Measurements from ENCODE around the gene TMEM120B.
A peak's percentile ranks its signal among the peaks of the same experiment; 100 is the strongest.
"Not testable (repeated sequence)": the region's sequence is repeated elsewhere in the genome, so short reads cannot be mapped to it uniquely, and the experiment has no call there.

The TMEM120B gene

DNA sequence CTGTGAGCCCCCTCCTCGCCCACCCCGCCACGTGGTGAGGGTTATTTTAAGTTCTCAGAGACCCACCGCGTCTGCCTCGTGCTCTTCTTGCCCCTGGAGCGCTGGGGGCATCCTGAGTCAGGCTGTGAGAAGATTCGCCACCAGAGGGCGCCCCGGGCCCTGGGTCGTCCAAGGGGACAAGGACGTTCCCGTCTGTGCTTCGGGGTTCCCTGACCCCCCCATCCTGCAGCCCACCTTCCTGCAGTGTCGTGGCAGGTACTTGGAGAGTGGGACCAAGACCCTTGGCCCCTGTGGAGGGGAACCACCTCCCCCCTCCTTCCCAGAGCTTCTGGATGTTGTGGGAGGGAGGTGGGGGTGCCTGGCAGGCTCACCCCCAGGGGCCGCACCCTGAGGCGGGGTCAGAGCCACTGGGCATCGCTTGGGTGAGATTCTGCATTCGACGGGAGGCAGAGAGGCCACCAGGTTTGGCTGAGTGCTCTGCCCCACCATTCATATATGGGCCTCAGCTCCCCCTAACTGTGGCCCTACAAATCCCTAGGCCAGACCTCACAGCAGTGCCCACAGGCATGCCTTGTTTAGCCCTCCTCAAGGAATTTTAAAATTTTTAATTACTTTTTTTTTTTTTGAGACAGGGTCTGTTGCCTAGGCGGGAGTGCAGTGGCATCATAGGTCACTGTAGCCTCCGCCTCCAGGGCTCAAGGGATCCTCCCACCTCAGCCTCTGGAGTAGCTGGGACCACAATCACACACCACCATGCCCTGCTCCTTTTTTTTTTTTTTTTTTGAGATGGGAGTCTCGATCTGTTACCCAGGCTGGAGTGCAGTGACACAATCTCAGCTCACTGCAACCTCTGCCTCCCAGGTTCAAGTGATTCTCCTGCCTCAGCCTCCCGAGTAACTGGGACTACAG, 63.9 kb downstream of the TMEM120B start:
- DNase-seq, result peak; percentile 78

DNA sequence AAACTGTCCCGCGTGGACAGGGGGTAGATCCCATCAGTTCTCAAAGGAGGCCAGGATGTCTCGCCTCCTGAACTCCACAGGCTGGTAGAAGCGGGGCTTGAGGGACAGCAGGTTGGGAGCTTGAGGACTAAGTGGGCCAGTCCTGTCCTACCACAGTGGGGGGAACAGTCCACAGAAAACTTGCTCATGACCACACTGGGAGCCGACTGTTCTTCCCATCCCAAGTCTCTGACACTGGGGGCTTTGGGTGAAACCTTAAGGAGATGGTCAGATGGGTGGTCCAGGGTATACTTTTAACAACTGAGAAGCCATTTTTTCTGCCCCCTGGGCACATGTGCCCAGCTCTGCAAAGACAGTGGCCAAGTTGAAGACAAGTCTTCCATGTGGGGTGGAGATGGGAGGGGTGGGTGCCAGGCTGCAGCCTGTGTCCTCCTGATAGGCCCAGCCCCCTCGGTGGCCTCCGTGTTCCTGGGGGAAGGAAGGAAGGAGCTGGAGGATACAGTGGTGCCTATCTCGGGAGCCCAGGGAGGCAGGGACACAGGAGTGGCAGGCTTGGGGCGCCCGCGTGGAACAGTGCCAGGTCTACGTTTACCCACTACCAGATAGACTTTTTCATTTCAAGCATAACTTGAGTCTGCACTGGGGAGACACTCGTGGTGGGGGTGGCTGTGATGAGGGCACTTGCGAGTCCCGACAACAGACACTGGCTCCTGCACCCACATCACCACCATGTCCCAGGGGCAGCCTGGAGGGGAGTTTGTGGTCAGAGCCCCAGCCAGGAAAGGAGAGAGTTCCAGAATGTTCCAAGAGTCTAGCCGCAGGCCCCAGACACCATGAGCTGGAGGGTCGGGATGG, 66.2 kb downstream of the TMEM120B start:
- no peak for DNase-seq

DNA sequence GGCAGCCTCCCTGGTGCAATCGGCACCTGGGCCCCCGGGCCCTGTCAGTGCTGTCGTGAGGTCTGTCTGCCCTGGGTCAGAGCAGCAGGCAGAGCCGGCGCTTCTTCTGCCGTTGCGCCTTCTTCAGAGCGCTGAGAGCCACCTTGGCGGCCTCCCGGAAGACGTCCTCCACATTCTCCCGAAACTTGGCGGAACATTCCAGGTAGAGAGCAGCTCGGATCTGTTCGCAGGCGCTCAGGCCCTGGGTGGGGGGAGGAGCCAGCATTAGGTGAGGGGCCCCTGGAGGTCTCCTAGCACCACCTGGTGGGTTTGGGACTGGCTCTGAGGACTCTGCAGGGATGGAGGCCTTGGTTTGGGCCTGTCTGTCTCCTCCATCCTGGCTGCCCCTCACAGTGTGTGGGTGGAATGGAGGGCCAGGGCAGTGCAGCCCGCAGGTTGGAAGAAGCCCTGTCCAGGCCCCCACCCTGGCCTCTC, 66.9 kb downstream of the TMEM120B start:
- DNase-seq, result no peak

DNA sequence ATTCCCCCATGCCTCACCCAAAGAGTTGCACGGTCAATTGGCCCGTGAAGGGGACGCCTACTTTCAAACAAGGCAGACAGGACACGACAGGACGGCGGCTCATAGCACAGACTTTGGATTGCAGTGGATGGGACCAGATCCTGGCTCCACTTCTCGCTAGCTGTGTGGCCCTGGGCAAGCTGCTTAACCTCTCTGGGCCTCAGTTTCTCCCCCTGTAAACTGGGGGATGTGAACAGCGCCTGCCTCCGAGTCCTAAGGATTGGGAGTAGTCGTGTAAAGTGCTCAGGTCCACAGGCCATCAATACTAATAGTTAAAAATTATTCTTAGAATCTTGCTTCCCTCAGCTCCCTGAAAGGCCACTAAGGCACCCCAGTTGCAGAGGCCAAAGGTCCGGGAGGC, 67.9 kb downstream of the TMEM120B start:
- DNase-seq, result no peak

DNA sequence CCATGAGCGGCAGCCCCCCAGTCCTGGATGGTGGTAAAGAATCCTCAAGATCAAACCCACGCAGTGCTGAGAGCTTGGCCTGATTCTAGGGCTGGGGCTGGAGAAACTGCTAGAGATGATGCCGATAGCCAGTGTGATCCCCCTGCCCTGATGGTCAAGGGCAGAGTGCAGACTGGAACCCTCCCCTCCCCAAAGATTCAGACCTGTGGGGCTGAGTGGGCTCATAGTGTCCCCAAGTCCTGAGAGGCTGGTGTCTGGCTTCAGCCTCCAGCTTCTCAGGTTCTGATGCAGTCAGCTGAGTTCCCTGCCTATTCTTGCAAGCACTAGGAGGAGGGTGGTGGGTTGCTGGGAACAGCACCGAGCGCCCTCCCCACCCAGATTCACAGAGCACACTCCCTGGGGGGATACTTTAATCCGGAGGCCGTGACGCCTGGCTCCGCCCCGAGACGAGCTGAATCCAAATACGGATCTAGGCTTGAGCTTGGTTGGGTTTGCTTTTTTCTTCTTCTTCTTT, 69.0 kb downstream of the TMEM120B start:
- no peak for DNase-seq

DNA sequence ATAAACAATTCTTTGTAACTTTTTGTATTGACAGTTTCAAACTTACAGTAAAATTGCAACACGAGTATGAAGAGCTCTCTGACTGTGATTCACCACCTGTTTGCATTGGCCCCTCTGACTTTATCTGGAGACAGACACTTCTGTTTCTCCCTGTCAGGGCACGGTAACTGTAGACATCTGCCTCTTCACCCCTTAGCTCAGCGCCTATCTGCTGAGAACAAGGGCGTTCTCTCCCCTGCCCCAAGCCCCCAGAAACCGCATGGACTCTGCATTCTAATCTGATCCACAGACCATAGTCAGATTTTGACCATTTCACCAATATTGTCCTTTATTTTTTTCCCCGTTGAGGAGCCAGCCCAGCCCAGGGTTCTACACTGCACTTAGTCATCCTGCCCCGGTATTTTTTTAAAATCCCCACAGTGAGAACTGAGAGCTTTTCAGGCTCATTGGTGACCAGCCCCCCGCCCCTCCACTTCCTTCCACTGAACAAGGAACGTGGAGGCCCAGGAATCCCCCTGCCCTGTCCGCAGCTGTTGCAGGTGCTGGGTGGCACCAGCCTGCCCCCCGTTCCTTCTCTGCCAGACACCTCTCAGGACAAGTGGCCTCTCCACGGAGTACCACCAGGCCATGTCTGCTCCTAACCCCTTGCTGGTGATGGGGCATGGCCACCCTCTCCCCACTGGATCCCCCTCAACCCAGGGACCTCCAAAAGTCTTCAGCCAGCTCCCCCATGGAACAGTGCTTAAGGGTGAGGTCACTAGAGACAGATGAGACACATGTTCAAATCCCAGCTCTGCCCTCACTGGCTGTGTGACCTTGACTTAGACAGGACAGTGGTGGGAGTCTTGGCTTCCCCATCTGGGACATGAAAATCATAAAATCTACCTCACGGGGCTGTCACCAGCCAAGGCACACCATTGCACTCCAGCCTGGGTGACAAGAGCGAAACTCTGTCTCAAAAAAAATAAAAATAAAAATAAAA, 69.7 kb downstream of the TMEM120B start:
- DNase-seq, result peak; percentile 67

DNA sequence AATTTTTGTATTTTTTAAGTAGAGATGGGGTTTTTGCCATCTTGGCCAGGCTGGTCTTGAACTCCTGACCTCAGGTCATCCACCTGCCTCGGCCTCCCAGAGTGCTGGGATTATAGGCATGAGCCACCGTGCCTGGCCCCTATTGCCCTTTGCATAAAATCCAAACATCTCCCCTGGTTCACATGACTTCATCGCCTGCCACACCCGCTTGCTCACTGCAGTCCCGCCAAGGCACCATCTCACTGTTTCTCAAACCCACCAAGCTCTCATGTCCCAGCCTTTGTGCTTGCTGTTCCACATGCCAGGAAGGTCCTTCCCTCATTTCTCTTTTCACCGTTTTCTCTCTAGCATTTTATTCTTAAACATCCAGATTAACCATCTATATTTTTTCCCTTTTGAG, 71.2 kb downstream of the TMEM120B start:
- peak; percentile 64 for DNase-seq

DNA sequence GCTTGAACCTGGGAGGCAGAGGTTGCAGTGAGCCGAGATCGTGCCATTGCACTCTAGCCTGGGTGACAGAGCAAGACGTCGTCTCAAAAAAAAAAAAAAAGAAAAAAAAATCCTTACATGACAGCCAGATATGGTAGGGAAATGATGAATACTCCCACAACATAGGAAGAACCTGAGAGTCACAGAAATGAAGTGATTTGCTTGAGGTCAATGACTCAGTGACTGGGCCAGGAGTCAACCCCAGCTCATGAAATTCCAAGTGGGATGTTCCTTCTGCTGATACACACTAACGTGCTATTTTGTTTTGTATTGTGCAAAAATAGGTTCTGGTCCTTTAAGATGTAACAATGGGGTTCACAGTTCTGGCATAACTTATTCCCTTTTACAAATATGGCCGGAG, 71.9 kb downstream of the TMEM120B start:
- DNase-seq, result peak; percentile 95

DNA sequence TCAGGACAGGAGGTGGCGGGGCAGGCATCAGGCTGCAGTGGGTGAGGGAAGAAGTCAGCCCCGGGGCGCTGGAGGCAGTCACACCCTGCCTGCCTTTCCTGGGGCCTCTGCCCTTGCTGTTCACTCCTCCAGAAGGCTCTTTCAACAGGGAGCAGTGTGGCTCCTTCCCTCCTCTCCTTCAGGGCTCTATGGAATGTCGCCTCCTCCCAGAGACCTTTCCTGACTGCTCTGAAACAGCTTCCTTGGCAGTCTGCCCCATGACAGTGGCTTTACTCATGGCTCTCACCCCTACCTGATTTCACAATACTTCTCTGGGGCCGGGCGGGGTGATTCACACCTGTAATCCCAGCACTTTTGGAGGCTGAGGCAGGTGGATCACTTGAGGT, 73.9 kb downstream of the TMEM120B start:
- peak; percentile 89 for DNase-seq

DNA sequence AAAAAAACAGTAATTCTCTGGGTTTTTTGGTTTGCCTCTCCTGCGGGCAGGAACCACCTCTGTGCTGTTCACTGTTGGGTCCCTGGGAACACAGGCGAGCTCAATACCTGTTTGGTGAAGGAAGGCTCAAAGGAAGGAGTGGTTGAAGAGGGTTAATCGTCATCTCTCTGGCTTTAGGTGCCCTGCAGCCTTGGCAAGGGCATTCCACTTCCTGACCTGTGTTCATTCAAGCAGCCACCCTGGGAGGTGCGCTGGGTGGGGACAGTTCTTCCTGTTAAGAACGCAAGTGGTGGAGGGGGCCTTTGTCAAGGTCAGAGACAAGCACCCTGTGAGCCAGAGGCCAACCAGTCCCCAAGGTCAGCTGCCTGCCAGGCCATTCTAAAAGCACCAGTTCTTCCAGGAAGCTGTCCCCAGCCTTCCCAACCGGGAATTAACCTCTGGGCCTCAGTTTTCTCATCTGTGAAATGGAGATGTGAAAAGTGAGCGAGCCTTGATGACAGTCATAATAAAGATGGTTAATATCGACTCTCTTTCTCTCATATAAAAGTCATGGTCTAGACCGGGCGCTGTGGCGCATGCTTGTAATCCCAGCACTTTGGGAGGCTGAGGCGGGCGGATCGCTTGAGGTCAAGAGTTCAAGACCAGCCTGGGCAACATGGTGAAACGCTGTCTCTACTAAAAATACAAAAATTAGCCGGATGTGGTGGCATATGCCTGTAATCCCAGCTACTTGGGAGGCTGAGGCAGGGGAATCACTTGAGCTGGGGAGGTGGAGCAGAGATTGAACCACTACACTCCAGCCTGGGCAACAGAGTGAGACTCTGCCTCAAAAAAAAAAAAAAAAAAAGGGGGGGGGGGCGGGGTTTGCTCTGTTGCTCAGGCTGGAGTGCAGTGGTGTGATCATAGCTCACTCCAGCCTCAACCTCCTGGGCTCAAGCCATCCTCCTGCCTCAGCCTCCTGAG, 74.8 kb downstream of the TMEM120B start:
- no peak for DNase-seq

DNA sequence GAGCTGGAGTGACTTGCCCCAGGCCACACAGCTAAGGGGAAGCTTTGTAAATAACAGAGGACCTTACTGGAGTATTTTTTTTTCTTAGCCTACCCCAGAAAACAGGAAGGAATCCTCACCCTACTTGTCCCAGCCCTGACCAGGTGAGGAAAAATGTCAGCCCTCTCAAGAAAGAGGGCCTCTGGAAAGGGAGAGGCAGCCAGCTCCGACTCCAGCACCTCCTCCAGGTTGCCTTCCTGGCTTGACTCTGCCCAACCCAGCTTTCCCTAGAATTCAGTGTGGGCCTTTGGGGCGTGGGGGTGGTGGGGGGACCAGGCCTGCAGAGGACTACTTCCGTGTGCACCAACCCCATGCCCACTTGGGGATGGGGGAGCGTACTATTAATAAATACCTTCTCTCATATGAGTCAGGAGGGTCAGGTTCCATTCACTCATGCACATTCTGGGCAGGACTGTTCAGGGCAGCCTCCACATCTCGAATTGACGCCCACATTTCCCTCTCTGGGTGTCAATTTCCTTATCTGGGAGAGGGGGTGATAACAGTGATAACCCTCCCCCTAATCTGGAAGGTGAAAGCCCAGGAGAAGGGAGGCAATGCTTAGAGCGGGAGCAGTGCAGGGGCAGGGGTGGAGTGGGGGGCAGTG, 75.7 kb downstream of the TMEM120B start:
- no peak for DNase-seq

DNA sequence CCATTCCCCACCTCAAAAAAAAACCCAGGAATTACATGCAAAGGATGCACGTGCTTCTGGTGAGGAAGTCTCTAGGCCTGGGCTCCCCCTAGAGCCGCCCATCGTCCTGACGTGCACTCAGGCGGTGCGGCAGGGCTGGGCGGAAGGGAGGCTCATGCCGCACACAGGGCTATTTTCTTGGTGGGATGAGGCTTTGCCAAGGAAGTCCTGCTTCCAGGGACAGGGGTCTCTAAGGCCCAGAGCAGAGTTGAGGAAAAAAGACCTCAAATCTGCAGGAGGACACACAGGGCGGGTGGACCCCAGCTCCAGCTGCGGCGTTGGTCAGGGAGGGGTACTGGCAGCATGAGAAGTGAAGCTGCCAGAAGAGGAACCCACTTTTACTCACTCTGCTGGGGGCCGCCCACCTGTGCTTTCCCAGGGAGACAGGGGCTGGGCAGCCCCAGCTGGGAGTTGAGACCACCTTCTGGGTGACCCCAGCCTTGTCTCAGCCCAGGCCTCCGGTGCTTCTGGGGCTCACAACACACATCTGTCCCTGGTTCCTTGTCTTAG, 76.8 kb downstream of the TMEM120B start:
- peak; percentile 82 for DNase-seq

DNA sequence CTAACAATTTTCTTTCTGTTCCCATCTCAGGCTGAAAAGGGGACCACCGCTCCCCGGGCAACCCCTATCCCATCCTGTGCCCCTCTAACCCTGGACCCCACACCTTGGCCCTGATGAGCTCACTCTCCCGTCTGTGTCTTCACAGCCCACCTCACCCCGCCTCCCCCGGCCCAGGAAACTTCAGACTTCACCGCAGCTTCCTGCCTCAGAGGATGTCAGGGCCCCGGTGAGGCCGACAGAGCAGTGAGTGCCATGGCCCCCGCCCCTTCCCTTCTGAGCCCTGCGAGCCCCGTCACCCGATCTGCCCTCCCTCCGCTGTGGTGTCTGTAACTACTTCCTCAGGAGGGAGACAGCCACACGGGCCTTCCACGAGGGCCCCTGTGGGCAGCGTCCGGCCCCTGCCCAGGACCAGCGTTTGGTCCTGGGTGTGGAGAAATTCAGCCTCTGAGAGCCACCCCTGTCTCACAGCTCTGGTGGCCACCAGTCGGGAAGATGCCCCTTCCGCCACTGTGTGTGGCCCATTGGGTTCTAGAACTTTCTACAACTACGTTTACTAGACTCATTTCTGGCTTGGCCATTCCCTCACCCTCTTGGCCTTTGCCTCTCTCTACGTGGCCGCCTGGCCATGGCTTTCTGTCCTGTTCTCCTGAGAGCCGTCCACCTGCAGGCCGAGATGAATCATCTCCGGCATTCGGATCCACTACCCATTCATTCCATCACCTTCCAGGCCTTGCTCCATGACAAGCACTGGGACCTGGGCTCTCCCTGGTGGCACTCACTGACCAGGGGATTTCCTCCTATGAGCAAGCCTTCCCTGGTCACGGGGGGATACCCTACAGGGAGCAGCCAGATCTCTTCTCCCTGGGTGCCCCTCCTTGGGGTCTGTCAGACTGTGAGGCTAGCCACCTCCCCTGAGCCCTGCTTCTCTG, 77.5 kb downstream of the TMEM120B start:
- peak; percentile 88 for DNase-seq

DNA sequence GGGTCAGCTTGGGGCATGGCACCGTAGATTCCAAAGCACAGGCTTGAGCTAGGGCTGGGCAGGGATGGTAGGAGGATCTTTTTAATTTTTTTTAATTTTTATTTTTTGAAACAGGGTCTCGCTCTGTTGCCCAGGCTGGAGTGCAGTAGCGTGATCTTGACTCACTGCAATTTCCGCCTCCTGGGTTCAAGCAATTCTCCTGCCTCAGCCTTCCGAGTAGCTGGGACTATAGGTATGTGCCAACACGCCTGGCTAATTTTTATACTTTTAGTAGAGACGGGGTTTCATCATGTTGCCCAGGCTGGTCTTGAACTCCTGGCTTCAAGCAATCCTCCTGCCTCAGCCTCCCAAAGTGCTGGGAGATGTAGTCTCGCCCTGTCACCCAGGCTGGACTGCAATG, 78.2 kb downstream of the TMEM120B start:
- not testable (repeated sequence) for DNase-seq

DNA sequence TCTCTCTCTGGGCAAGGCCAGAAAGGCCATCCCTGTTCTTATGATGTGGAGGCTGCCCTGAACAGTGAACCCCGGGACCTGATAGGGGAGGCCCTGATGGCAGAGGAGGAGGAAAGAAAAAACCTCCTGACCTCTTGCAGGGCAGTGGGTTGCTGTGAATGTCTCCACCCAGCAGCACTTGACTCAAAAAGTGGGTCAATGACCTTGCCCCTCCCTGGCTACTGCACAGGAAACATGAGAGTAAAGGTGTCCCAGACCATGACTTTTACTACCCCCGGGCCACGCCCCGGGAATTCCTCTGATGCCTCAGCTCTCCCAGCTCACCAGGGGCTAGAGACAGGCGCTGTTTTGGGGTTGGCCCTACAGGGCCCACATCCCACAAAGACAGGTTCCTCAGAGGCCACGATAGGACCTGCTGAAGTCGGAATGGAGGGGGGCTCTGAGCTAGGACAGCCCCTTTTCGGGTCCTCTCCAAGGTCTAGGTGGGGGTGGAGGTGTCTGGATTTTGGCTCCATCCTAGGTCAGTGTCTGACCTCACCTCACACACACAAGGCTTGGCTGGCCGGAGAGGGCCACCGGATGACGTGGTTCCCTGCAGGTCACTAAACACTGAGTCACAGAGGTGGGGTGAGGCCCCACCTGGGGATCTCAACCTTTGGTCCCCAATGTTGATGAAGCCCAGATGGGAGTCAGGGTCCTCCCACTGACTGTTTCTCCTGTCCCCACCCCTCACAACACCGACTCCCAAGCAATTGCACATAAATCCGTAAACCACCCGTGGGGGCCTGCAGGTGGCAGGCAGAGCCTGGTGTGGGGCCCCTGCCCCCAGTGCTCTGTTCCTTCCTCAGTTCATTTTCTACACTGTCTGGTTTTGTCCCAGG, 79.4 kb downstream of the TMEM120B start:
- DNase-seq, result no peak

DNA sequence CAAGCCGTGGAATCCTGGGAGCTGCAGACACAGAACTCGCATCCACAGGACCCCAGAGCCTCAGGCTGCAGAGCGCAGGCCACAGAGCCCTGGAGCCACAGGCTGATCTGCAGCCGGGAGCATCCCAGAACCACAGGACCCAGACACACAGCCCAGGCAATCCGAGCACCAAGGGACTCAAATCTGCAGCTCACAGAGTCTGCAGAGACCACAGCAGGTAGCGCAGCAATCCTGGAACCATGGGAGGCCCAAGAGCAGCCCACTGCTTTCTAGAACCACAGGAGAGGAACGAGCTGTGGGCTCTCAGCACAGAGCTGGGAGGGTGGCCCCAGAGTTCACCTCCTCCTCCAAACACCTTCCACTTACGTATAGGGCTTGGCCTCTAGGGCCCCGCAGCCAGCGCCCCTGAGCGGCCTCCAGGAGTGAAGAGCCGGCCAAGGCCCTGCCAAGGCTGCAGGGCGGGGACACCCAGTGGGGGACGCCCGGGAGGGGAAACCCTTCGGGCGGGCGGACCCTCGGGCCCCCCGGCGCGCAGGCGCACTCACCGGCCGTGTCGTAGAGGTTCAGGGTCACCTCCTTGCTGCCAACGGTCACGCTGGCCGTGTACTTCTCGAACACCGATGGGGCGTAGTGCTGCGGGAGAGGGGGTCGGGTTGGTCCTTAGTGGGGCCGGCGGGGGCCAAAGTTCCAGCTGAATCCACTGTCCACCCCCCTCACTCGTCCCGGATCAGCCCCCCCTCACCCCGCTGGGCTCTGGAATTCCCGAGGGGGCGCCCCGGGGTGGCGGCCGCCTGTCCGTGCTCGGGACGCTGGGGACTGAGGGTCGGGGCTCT, 80.3 kb downstream of the TMEM120B start:
- no peak for DNase-seq

DNA sequence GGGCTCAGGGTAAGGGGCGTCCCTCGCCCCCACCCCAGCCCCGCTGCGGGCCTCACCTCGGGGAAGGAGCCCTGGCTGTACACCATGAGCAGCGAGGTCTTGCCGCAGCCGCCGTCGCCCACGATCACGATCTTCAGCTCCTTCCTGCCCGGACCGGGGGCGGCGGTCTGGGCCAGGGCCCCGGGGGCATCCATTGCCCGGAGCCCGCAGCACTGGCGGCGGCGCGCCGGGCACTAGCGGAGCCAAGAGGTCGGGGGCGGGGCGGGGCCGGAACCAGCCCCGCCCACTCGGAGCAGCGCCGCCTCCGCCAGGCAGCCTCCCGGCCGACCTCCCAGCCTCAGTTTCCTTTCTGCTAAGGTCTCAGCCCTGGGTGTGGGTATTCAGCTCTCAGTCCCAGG, 80.9 kb downstream of the TMEM120B start, which contains the start of gene RHOF:
RHOF (minus strand) TSS at position 249 of the 398 bp plus-strand sequence; CDS start at position 194, 55 bp downstream.
- peak; percentile 72 for DNase-seq
